Endothelial cell (in vitro differentiated cells): Measurements from ENCODE around the gene SAE1. TPM values are rescaled to one million over a fixed set of nuclear protein-coding genes. Genes with fewer than 3 reads are reported as not detected.
A peak's percentile ranks its signal among the peaks of the same experiment; 100 is the strongest.

Experiments used
- DNase-seq: peaks from one replicate; pipeline ENCODE4 v3.0.0; 2021; ENCODE audit warnings: low spot score
- H3K27ac Mint-ChIP-seq: one replicate; pipeline ENCODE4 v1.8.0; 2021; ENCODE audit warnings: mixed read lengths, inconsistent platforms; ENCODE audit not compliant: unreplicated experiment
- H3K27me3 Mint-ChIP-seq: one replicate; pipeline ENCODE4 v1.8.0; 2021; ENCODE audit warnings: mild to moderate bottlenecking, moderate library complexity, mixed read lengths, inconsistent platforms; ENCODE audit not compliant: unreplicated experiment
- H3K36me3 Mint-ChIP-seq: one replicate; pipeline ENCODE4 v1.8.0; 2021; ENCODE audit warnings: mild to moderate bottlenecking, low read depth, mixed read lengths, inconsistent platforms; ENCODE audit not compliant: unreplicated experiment
- H3K4me1 Mint-ChIP-seq: one replicate; pipeline ENCODE4 v1.8.0; 2021; ENCODE audit warnings: mild to moderate bottlenecking, mixed read lengths, inconsistent platforms; ENCODE audit not compliant: unreplicated experiment
- H3K4me3 Mint-ChIP-seq: one replicate; pipeline ENCODE4 v1.8.0; 2021; ENCODE audit warnings: mild to moderate bottlenecking, mixed read lengths, inconsistent platforms; ENCODE audit not compliant: unreplicated experiment
- H3K9me3 Mint-ChIP-seq: one replicate; pipeline ENCODE4 v1.8.0; 2021; ENCODE audit warnings: mixed read lengths, inconsistent platforms; ENCODE audit not compliant: unreplicated experiment
- CTCF ChIP-seq: fragments of 200-600 bp; sonication (generic); IDR thresholded peaks from one replicate; pipeline ENCODE4 v1.5.0; 2021; ENCODE audit warnings: antibody characterized with exemption; ENCODE audit not compliant: unreplicated experiment
- total RNA-seq: library from RNA; stranded (reverse); fragmentation: NEBNext Ultra II Directional; extraction: Animal tissue kit (Norgen Biotek cat#: 25700); gene quantifications from one replicate; pipeline ENCODE4 v1.2.1, GENCODE V29; 2021; ENCODE audit not compliant: unreplicated experiment

Gene SAE1
- total RNA-seq, 1 donor from 2014 or later = 134 TPM

- H3K27me3 Mint-ChIP-seq = peaks cover 13% of the 10 kb centered on the region
- H3K36me3 Mint-ChIP-seq = peaks cover 12% of the 10 kb centered on the region
- H3K4me3 Mint-ChIP-seq = no peak overlapping the region
- no peak for TF ChIP-seq CTCF
- no peak for DNase-seq
- no peak overlapping the region for H3K27ac Mint-ChIP-seq
- no peaks in the 10 kb centered on the region for H3K9me3 Mint-ChIP-seq
- peaks cover 16% of the 10 kb centered on the region for H3K4me1 Mint-ChIP-seq
Measured at GRCh38 chr19:47253970-47254369, 123.3 kb downstream of the SAE1 start.

- DNase-seq = peak; percentile 95
- Mint-ChIP-seq H3K4me3 (peak within 1 kb of the TSS; percentile 93), H3K27me3 (peaks cover 22% of the 10 kb centered on the region), H3K36me3 (peaks cover 30% of the 10 kb centered on the region), H3K27ac (peak within 1 kb of the TSS; percentile 99), H3K4me1 (peaks cover 20% of the 10 kb centered on the region), H3K9me3 (no peaks in the 10 kb centered on the region)
- no peak for TF ChIP-seq CTCF
Measured at GRCh38 chr19:47255879-47256692, 125.5 kb downstream of the SAE1 start, which contains the start of gene CCDC9. Gene CCDC9 (plus strand): TSS chr19:47256525. CDS start chr19:47258401, 1,876 bp downstream.

GRCh38 chr19:47256693-47257410 lies 126.2 kb downstream of the SAE1 start:
- H3K27ac Mint-ChIP-seq = peak overlapping the region; percentile 99
- peaks cover 19% of the 10 kb centered on the region for H3K4me1 Mint-ChIP-seq
- peaks cover 33% of the 10 kb centered on the region for H3K36me3 Mint-ChIP-seq
- H3K9me3 Mint-ChIP-seq = no peaks in the 10 kb centered on the region
- DNase-seq = peak; percentile 100
- peak overlapping the region; percentile 93 for H3K4me3 Mint-ChIP-seq
- H3K27me3 Mint-ChIP-seq = peaks cover 24% of the 10 kb centered on the region
- no peak for TF ChIP-seq CTCF

- TF ChIP-seq CTCF = no peak
- peak overlapping the region; percentile 99 for H3K27ac Mint-ChIP-seq
- peaks cover 19% of the 10 kb centered on the region for H3K4me1 Mint-ChIP-seq
- DNase-seq = no peak
- no peaks in the 10 kb centered on the region for H3K9me3 Mint-ChIP-seq
- peak overlapping the region; percentile 93 for H3K4me3 Mint-ChIP-seq
- H3K27me3 Mint-ChIP-seq = peaks cover 24% of the 10 kb centered on the region
- peaks cover 36% of the 10 kb centered on the region for H3K36me3 Mint-ChIP-seq
Measured at GRCh38 chr19:47257411-47258169, 127.0 kb downstream of the SAE1 start.
